ENCODE results near the gene ADAMTS10. TPM values are rescaled to one million over a fixed set of nuclear protein-coding genes. Genes with fewer than 3 reads are reported as not detected.

Gene ADAMTS10
- total and polyA plus RNA-seq, 2 of the 13 experiments (the other 11 are each of a cell fraction or from before 2014, with no cell fraction given): 0.49 to 1.7 TPM

DNA sequence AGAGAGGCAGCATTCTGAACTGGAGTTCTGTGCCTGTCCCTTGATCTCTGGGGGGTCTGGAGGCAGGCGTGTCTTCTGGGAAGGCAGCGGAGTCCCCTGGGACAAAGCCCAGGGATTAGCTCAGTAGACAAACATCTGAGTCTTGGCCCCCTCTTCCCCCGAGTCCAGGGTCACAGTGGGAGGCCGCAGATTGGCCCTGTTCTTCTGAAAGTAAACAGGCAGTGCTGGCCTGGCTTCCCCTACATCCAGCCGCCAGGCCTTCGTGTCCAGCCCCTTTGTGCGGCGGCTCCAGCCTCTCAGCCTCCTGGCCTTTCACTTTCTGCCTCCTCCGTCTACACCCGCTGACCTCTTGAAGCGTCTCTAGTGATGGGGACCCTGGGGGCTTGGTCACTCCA, 20.9 kb upstream of the ADAMTS10 start (continued):
- TF ChIP-seq, protein P1, sequence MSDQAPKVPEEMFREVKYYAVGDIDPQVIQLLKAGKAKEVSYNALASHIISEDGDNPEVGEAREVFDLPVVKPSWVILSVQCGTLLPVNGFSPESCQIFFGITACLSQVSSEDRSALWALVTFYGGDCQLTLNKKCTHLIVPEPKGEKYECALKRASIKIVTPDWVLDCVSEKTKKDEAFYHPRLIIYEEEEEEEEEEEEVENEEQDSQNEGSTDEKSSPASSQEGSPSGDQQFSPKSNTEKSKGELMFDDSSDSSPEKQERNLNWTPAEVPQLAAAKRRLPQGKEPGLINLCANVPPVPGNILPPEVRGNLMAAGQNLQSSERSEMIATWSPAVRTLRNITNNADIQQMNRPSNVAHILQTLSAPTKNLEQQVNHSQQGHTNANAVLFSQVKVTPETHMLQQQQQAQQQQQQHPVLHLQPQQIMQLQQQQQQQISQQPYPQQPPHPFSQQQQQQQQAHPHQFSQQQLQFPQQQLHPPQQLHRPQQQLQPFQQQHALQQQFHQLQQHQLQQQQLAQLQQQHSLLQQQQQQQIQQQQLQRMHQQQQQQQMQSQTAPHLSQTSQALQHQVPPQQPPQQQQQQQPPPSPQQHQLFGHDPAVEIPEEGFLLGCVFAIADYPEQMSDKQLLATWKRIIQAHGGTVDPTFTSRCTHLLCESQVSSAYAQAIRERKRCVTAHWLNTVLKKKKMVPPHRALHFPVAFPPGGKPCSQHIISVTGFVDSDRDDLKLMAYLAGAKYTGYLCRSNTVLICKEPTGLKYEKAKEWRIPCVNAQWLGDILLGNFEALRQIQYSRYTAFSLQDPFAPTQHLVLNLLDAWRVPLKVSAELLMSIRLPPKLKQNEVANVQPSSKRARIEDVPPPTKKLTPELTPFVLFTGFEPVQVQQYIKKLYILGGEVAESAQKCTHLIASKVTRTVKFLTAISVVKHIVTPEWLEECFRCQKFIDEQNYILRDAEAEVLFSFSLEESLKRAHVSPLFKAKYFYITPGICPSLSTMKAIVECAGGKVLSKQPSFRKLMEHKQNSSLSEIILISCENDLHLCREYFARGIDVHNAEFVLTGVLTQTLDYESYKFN (CRISPR knock-in tag; conservative IDR thresholded peaks at IDR 0.05): peak; percentile 95
- TF ChIP-seq RNF219 (CRISPR knock-in tag; IDR thresholded peaks at IDR 0.05): no peak
- no peak for TF ChIP-seq ZNF549 (CRISPR knock-in tag; IDR thresholded peaks at IDR 0.05)
- TF ChIP-seq THAP7 (CRISPR knock-in tag; IDR thresholded peaks at IDR 0.05): no peak
- no peak for TF ChIP-seq ZBTB46 (CRISPR knock-in tag; IDR thresholded peaks at IDR 0.05; ENCODE audit: borderline replicate concordance)
- TF ChIP-seq ZFP62 (CRISPR knock-in tag; IDR thresholded peaks at IDR 0.05): no peak
- peak; percentile 79; the same call in 1 of the 2 replicates for TF ChIP-seq KDM6A (CRISPR knock-in tag; IDR thresholded peaks at IDR 0.05; ENCODE audit: low read depth)
- TF ChIP-seq PHB2 (IDR thresholded peaks at IDR 0.05; ENCODE audit: partially characterized antibody): no peak
- TF ChIP-seq SRSF4 (IDR thresholded peaks at IDR 0.05; ENCODE audit: low read depth, low read length, poor library complexity, severe bottlenecking): no peak
- no peak for TF ChIP-seq E2F5 (CRISPR knock-in tag; conservative IDR thresholded peaks at IDR 0.05)
- peak; percentile 69; the same call in 1 of the 2 replicates for TF ChIP-seq FOXJ3 (CRISPR knock-in tag; IDR thresholded peaks at IDR 0.05; ENCODE audit: borderline replicate concordance)
- TF ChIP-seq ZNF674 (CRISPR knock-in tag; IDR thresholded peaks at IDR 0.05; ENCODE audit: low read depth): no peak
- no peak for TF ChIP-seq ZFP82 (CRISPR knock-in tag; IDR thresholded peaks at IDR 0.05; ENCODE audit: borderline replicate concordance)
- TF ChIP-seq FUBP1 (CRISPR knock-in tag; IDR thresholded peaks at IDR 0.05; ENCODE audit: borderline replicate concordance): no peak
- no peak for TF ChIP-seq NFATC3 (CRISPR knock-in tag; IDR thresholded peaks at IDR 0.05)
- TF ChIP-seq THAP11 (CRISPR knock-in tag; IDR thresholded peaks at IDR 0.05): peak; percentile 63; the same call in 1 of the 2 replicates
- peak; percentile 33; the same call in 1 of the 3 replicates for TF ChIP-seq MXI1 (IDR thresholded peaks at IDR 0.05; ENCODE audit: borderline replicate concordance, low read depth, low read length)
- TF ChIP-seq ZFYVE20 (CRISPR knock-in tag; IDR thresholded peaks at IDR 0.05; ENCODE audit: borderline replicate concordance, low read depth): no peak
- TF ChIP-seq FOSL2 (CRISPR knock-in tag; IDR thresholded peaks at IDR 0.05): peak; percentile 53

Measured in HepG2 (cell line).